ENCODE results near the gene PPEF2.

Gene PPEF2

GRCh38 chr4:75834095-75834771 is 68.0 kb downstream of the PPEF2 start:
- DNase-seq (ENCODE audit: low read depth in 2 of 2), result no peak

GRCh38 chr4:75831856-75832405 is 70.3 kb downstream of the PPEF2 start:
- no peak for DNase-seq (ENCODE audit: low read depth in 2 of 2)

DNA sequence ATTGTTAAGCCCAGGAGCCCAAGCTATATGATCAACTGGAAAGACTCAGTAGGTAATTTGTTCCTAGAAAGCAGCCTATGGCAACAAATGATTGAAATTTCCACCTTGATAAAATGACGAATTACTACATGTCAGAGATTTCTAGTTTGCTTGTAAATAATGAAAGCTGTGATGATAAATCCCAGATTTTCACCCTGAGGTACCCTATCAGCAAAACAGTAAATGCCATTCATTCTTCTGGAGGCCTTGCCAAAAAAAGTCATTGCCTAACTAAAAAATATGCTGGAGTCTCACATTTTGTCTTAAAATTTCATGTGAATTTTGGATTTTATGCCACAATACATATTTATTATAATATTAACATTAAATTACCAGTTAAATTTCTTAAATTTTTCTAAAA is 71.3 kb downstream of the PPEF2 start:
- DNase-seq (ENCODE audit: low read depth in 2 of 2), result no peak

- DNase-seq (ENCODE audit: low read depth in 2 of 2), result no peak
Measured at GRCh38 chr4:75823812-75824211, 78.4 kb downstream of the PPEF2 start.

DNA sequence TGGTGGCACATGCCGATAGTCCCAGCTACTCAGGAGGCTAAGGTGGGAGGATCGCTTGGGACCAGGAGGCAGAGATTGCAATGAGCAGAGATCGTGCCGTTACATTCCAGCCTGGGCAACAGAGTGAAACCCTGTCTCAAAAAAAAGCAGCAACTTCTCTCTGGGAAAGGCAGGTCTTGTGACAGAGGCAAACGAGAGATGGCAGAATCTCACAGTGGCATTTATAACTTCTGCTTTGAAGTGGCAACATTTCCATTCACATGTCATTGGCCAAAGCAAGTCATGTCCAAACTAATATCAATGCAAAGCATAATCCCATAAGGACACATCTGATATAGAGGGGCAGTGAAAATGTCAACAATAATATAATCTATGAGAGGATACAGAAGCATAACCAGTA is 79.8 kb downstream of the PPEF2 start:
- no peak for DNase-seq (ENCODE audit: low read depth in 2 of 2)

- DNase-seq (ENCODE audit: low read depth in 2 of 2), result no peak
Measured at GRCh38 chr4:75821966-75822365, 80.3 kb downstream of the PPEF2 start.

GRCh38 chr4:75821216-75821615 is 81.0 kb downstream of the PPEF2 start:
- DNase-seq (ENCODE audit: low read depth in 2 of 2), result no peak

- no peak for DNase-seq (ENCODE audit: low read depth in 2 of 2)
Measured at GRCh38 chr4:75820676-75821075, 81.6 kb downstream of the PPEF2 start.

DNA sequence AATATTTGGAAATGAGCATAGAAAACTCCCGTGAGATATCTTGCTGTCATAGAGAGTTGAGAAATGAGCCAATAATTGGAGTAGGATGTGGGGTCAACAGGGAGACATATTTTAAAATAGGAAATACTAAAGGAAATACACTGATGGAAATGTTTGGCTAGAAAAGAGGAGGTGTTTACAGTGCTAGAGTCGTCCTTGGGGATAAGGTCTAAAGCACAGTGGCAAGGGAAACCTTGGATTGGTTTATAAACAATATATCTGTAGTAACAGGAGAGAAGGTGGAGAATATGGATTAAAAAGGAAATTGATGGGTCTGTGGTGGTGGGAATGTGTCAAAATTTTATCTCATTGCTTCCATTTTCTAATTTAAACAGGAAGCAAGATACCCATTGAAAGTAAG is 82.1 kb downstream of the PPEF2 start:
- DNase-seq (ENCODE audit: low read depth in 2 of 2), result no peak

- no peak for DNase-seq (ENCODE audit: low read depth in 2 of 2)
Measured at GRCh38 chr4:75819121-75819520, 83.1 kb downstream of the PPEF2 start.

DNA sequence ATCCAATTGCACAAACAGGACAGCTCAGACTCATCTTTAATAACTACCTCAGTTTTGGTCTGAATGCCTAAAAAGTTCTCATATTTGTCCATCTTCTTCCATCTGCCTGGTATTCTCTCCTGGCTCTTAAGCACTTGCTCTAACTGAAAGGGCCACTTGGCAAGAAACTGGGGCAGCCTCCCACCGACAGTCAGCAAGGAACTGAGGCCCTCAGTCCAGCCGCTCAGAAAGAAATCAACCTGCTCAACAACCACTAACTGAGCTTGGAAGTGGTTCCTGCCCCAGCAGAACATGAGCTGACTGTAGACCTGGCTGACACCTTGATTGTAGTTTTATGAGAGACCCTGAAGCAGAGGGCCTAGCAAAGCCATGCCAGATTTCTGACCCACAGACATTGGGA is 84.4 kb downstream of the PPEF2 start:
- no peak for DNase-seq (ENCODE audit: low read depth in 2 of 2)

All from activated CD4-positive, alpha-beta T cell treated with anti-CD3 and anti-CD28 coated beads for 24 hours (primary cell).